WTC11 (cell line): Measurements from ENCODE around the gene THSD4. TPM values are rescaled to one million over a fixed set of nuclear protein-coding genes. Genes with fewer than 3 reads are reported as not detected.

ENCODE experiments used
- ATAC-seq: fragments of 200-7000 bp; cut with Tn5 transposase; 2 replicates; pipeline ENCODE4 v1.10.0; 2021; ENCODE audit warnings: mild to moderate bottlenecking, moderate library complexity
- CTCF ChIA-PET: fragments of 300-600 bp; sonication (Branson Sonifier 250); formaldehyde crosslinking; loops from one replicate; lab custom pipeline; 2021; ENCODE audit warnings: antibody characterized with exemption; lab: Charles Lee
- POLR2A ChIA-PET: fragments of 350-600 bp; sonication (Branson Sonifier 250); formaldehyde crosslinking; loops from one replicate; lab custom pipeline; 2021; ENCODE audit warnings: antibody characterized with exemption; lab: Charles Lee
- DNase-seq: peaks from one replicate; pipeline ENCODE4 v3.0.0; 2021; ENCODE audit warnings: low spot score
- H3K27ac Mint-ChIP-seq: 2 replicates; pipeline ENCODE4 v1.8.0; 2021; ENCODE audit warnings: mixed read lengths
- H3K27me3 Mint-ChIP-seq: 2 replicates; pipeline ENCODE4 v1.8.0; 2021; ENCODE audit warnings: low read depth, mild to moderate bottlenecking, moderate library complexity, mixed read lengths
- H3K36me3 Mint-ChIP-seq: 2 replicates; pipeline ENCODE4 v1.8.0; 2021; ENCODE audit warnings: mixed read lengths
- H3K4me1 Mint-ChIP-seq: 2 replicates; pipeline ENCODE4 v1.8.0; 2022; ENCODE audit warnings: mixed read lengths
- H3K4me3 Mint-ChIP-seq: 2 replicates; pipeline ENCODE4 v1.8.0; 2021; ENCODE audit warnings: mild to moderate bottlenecking, moderate library complexity, mixed read lengths
- H3K9me3 Mint-ChIP-seq: 2 replicates; pipeline ENCODE4 v1.8.0; 2021; ENCODE audit warnings: mixed read lengths
- CREB1 ChIP-seq: sonication (generic); formaldehyde crosslinking; IDR thresholded peaks from 2 replicates; pipeline ENCODE4 v1.8.0; 2023; ENCODE audit warnings: mild to moderate bottlenecking, missing genetic modification reagents
- ELF4 ChIP-seq: sonication (generic); formaldehyde crosslinking; IDR thresholded peaks from 2 replicates; pipeline ENCODE4 v1.8.1; 2022; ENCODE audit warnings: low read depth, mild to moderate bottlenecking, moderate library complexity, missing genetic modification reagents
- EMX1 ChIP-seq: fragments of 250-450 bp; sonication (Bioruptor Pico); IDR thresholded peaks from 2 replicates; pipeline ENCODE4 v1.8.0; 2021; ENCODE audit warnings: mild to moderate bottlenecking
- FOXP1 ChIP-seq: sonication (generic); formaldehyde crosslinking; IDR thresholded peaks from 2 replicates; pipeline ENCODE4 v1.8.0; 2022; ENCODE audit warnings: missing genetic modification reagents, mild to moderate bottlenecking, moderate library complexity, borderline replicate concordance
- GTF2I ChIP-seq: fragments of 250-450 bp; sonication (Bioruptor Pico); conservative IDR thresholded peaks from 2 replicates; pipeline ENCODE4 v1.4.0; 2021; ENCODE audit warnings: mild to moderate bottlenecking
- RORB ChIP-seq: fragments of 250-450 bp; sonication (Bioruptor Pico); IDR thresholded peaks from 2 replicates; pipeline ENCODE4 v1.9.0; 2021; ENCODE audit warnings: mild to moderate bottlenecking
- ZBTB21 ChIP-seq: sonication (generic); formaldehyde crosslinking; IDR thresholded peaks from 2 replicates; pipeline ENCODE4 v1.8.1; 2023; ENCODE audit warnings: mild to moderate bottlenecking, missing genetic modification reagents, borderline replicate concordance
- ZNF138 ChIP-seq: sonication (generic); formaldehyde crosslinking; conservative IDR thresholded peaks from 2 replicates; pipeline ENCODE4 v1.8.1; 2022; ENCODE audit warnings: mild to moderate bottlenecking, moderate library complexity, missing genetic modification reagents
- ZNF232 ChIP-seq: sonication (generic); formaldehyde crosslinking; IDR thresholded peaks from 2 replicates; pipeline ENCODE4 v1.8.0; 2022; ENCODE audit warnings: mild to moderate bottlenecking, missing genetic modification reagents
- ZNF263 ChIP-seq: sonication (generic); formaldehyde crosslinking; IDR thresholded peaks from 2 replicates; pipeline ENCODE4 v1.8.1; 2022; ENCODE audit warnings: low read depth, mild to moderate bottlenecking, moderate library complexity, missing genetic modification reagents
- ZNF396 ChIP-seq: fragments of 250-450 bp; sonication (Bioruptor Pico); IDR thresholded peaks from 2 replicates; pipeline ENCODE4 v1.8.0; 2021; ENCODE audit warnings: mild to moderate bottlenecking, moderate library complexity, borderline replicate concordance
- ZNF423 ChIP-seq: fragments of 250-450 bp; sonication (Bioruptor Pico); IDR thresholded peaks from 2 replicates; pipeline ENCODE4 v2.1.2; 2022; ENCODE audit warnings: mild to moderate bottlenecking, moderate library complexity
- total RNA-seq: library from RNA; stranded (reverse); gene quantifications from 3 replicates; pipeline ENCODE4 v1.2.3, GENCODE V29; 2021
- TF ChIP-seq, protein P1 (sequence below): sonication (generic); formaldehyde crosslinking; IDR thresholded peaks from 2 replicates; pipeline ENCODE4 v1.8.0; 2022; ENCODE audit warnings: mild to moderate bottlenecking, missing genetic modification reagents
- TF ChIP-seq, protein P2 (sequence below): sonication (generic); formaldehyde crosslinking; IDR thresholded peaks from 2 replicates; pipeline ENCODE4 v1.8.1; 2023; ENCODE audit warnings: mild to moderate bottlenecking, moderate library complexity, missing genetic modification reagents
- TF ChIP-seq, protein P3 (sequence below): sonication (generic); formaldehyde crosslinking; IDR thresholded peaks from 2 replicates; pipeline ENCODE4 v1.8.1; 2022; ENCODE audit warnings: missing genetic modification reagents, borderline replicate concordance
- TF ChIP-seq, protein P4 (sequence below): fragments of 250-450 bp; sonication (Bioruptor Pico); IDR thresholded peaks from 2 replicates; pipeline ENCODE4 v1.9.0; 2021; ENCODE audit warnings: mild to moderate bottlenecking, borderline replicate concordance
- TF ChIP-seq, protein P5 (sequence below): sonication (generic); formaldehyde crosslinking; IDR thresholded peaks from 2 replicates; pipeline ENCODE4 v1.8.1; 2023; ENCODE audit warnings: mild to moderate bottlenecking, missing genetic modification reagents, borderline replicate concordance

THSD4 gene
- total RNA-seq, 1 experiment from 2014 or later = 7.8 TPM

DNA sequence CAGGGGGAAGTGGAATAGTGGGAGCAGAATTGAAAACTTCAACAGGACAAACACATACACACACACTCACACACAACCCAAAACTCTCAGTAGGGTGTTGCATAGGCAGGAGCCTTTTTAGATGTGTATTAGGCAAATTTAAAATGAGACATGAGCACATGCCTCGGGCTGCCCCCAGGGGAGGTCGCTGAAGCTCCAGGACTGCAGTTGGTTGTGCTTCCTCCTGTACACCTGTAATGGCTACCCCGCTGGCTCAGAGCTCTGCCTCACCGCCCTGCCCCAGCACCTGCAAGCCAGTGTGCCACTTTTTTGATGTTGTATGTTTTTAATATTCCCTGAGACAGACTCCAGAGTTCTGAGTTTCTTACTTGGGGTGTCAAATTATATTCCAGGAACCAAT lies 391.7 kb downstream of the THSD4 start:
- H3K36me3 Mint-ChIP-seq = no peaks in the 10 kb centered on the region
- H3K27me3 Mint-ChIP-seq = no peaks in the 10 kb centered on the region
- no peak overlapping the region for H3K4me3 Mint-ChIP-seq
- ChIA-PET CTCF (interaction anchor here (2.1 kb wide), 1 partner anchor 22 kb away, joined by 8 read pairs; no protein-coding TSS in a partner anchor), POLR2A (no interaction called here)
- H3K4me1 Mint-ChIP-seq = peaks cover 2% of the 10 kb centered on the region
- DNase-seq = no peak
- TF ChIP-seq ZNF396 (no peak), RORB (CRISPR knock-in tag) (no peak), ZNF232 (CRISPR knock-in tag) (no peak), ZNF423 (CRISPR knock-in tag) (no peak), GTF2I (CRISPR knock-in tag) (no peak), EMX1 (CRISPR knock-in tag) (no peak), ZNF138 (CRISPR knock-in tag) (no peak)
- TF ChIP-seq, protein P1, sequence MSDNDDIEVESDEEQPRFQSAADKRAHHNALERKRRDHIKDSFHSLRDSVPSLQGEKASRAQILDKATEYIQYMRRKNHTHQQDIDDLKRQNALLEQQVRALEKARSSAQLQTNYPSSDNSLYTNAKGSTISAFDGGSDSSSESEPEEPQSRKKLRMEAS (CRISPR knock-in tag) = no peak
- TF ChIP-seq, protein P2, sequence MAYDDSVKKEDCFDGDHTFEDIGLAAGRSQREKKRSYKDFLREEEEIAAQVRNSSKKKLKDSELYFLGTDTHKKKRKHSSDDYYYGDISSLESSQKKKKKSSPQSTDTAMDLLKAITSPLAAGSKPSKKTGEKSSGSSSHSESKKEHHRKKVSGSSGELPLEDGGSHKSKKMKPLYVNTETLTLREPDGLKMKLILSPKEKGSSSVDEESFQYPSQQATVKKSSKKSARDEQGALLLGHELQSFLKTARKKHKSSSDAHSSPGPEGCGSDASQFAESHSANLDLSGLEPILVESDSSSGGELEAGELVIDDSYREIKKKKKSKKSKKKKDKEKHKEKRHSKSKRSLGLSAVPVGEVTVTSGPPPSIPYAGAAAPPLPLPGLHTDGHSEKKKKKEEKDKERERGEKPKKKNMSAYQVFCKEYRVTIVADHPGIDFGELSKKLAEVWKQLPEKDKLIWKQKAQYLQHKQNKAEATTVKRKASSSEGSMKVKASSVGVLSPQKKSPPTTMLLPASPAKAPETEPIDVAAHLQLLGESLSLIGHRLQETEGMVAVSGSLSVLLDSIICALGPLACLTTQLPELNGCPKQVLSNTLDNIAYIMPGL (CRISPR knock-in tag) = no peak
- TF ChIP-seq, protein P3, sequence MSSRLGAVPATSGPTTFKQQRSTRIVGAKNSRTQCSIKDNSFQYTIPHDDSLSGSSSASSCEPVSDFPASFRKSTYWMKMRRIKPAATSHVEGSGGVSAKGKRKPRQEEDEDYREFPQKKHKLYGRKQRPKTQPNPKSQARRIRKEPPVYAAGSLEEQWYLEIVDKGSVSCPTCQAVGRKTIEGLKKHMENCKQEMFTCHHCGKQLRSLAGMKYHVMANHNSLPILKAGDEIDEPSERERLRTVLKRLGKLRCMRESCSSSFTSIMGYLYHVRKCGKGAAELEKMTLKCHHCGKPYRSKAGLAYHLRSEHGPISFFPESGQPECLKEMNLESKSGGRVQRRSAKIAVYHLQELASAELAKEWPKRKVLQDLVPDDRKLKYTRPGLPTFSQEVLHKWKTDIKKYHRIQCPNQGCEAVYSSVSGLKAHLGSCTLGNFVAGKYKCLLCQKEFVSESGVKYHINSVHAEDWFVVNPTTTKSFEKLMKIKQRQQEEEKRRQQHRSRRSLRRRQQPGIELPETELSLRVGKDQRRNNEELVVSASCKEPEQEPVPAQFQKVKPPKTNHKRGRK (CRISPR knock-in tag) = no peak
- TF ChIP-seq, protein P4, sequence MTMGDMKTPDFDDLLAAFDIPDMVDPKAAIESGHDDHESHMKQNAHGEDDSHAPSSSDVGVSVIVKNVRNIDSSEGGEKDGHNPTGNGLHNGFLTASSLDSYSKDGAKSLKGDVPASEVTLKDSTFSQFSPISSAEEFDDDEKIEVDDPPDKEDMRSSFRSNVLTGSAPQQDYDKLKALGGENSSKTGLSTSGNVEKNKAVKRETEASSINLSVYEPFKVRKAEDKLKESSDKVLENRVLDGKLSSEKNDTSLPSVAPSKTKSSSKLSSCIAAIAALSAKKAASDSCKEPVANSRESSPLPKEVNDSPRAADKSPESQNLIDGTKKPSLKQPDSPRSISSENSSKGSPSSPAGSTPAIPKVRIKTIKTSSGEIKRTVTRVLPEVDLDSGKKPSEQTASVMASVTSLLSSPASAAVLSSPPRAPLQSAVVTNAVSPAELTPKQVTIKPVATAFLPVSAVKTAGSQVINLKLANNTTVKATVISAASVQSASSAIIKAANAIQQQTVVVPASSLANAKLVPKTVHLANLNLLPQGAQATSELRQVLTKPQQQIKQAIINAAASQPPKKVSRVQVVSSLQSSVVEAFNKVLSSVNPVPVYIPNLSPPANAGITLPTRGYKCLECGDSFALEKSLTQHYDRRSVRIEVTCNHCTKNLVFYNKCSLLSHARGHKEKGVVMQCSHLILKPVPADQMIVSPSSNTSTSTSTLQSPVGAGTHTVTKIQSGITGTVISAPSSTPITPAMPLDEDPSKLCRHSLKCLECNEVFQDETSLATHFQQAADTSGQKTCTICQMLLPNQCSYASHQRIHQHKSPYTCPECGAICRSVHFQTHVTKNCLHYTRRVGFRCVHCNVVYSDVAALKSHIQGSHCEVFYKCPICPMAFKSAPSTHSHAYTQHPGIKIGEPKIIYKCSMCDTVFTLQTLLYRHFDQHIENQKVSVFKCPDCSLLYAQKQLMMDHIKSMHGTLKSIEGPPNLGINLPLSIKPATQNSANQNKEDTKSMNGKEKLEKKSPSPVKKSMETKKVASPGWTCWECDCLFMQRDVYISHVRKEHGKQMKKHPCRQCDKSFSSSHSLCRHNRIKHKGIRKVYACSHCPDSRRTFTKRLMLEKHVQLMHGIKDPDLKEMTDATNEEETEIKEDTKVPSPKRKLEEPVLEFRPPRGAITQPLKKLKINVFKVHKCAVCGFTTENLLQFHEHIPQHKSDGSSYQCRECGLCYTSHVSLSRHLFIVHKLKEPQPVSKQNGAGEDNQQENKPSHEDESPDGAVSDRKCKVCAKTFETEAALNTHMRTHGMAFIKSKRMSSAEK (CRISPR knock-in tag) = no peak
- no peak for ATAC-seq
- H3K27ac Mint-ChIP-seq = no peak overlapping the region
- no peaks in the 10 kb centered on the region for H3K9me3 Mint-ChIP-seq

DNA sequence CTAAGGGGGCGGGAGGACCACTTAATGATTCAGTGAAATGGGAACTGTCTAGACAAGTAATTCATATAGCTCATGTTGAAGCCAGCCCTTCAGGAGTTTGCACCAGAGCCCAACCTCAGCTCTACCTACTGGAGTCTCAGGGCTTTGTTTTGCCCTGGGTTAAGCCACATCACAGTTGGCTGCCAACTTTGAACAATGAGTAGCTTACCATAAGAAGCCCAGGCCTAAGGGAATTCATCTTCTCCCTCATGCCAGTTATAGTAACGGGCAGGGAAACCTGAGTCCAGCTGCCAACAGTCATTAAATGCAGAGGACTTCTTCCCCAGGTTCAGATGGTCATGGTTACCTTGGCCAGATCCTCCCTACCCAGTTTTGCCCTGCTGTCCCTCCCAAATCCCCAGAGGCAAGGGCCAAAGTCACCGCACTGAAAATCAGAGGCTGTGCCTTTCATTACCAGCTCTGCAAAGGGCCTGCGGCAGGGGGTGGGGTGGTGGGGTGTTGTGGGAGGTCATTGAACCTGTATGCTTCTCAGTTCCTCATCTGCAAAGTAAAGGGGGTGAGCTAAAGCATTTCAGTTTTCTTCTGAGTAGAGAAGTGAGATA lies 392.9 kb downstream of the THSD4 start:
- Mint-ChIP-seq H3K36me3 (no peaks in the 10 kb centered on the region), H3K4me1 (peaks cover 5% of the 10 kb centered on the region), H3K9me3 (no peaks in the 10 kb centered on the region), H3K4me3 (no peak overlapping the region), H3K27ac (no peak overlapping the region), H3K27me3 (no peaks in the 10 kb centered on the region)
- CTCF ChIA-PET = interaction anchor here (0.7 to 2.1 kb wide), 3 partner anchors 23 to 236 kb away, joined by 3 to 8 read pairs (median 3); no protein-coding TSS in a partner anchor
- no peak for DNase-seq
- POLR2A ChIA-PET = interaction anchor here (0.6 kb wide), 1 partner anchor 1068 kb away, joined by 3 read pairs; no protein-coding TSS in a partner anchor
- ATAC-seq = no peak
- TF ChIP-seq ZNF263 (CRISPR knock-in tag) (no peak), ZBTB21 (CRISPR knock-in tag) (no peak), ELF4 (no peak), FOXP1 (CRISPR knock-in tag) (no peak), CREB1 (no peak)
- TF ChIP-seq, protein P1 (CRISPR knock-in tag) = no peak
- TF ChIP-seq, protein P5, sequence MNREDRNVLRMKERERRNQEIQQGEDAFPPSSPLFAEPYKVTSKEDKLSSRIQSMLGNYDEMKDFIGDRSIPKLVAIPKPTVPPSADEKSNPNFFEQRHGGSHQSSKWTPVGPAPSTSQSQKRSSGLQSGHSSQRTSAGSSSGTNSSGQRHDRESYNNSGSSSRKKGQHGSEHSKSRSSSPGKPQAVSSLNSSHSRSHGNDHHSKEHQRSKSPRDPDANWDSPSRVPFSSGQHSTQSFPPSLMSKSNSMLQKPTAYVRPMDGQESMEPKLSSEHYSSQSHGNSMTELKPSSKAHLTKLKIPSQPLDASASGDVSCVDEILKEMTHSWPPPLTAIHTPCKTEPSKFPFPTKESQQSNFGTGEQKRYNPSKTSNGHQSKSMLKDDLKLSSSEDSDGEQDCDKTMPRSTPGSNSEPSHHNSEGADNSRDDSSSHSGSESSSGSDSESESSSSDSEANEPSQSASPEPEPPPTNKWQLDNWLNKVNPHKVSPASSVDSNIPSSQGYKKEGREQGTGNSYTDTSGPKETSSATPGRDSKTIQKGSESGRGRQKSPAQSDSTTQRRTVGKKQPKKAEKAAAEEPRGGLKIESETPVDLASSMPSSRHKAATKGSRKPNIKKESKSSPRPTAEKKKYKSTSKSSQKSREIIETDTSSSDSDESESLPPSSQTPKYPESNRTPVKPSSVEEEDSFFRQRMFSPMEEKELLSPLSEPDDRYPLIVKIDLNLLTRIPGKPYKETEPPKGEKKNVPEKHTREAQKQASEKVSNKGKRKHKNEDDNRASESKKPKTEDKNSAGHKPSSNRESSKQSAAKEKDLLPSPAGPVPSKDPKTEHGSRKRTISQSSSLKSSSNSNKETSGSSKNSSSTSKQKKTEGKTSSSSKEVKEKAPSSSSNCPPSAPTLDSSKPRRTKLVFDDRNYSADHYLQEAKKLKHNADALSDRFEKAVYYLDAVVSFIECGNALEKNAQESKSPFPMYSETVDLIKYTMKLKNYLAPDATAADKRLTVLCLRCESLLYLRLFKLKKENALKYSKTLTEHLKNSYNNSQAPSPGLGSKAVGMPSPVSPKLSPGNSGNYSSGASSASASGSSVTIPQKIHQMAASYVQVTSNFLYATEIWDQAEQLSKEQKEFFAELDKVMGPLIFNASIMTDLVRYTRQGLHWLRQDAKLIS (CRISPR knock-in tag) = no peak
- TF ChIP-seq, protein P4 (CRISPR knock-in tag) = no peak
